Measurements from ENCODE around the gene UBE2K. TPM values are rescaled to one million over a fixed set of nuclear protein-coding genes. Genes with fewer than 3 reads are reported as not detected.
"Not testable (repeated sequence)": the region's sequence is repeated elsewhere in the genome, so short reads cannot be mapped to it uniquely, and the experiment has no call there.

Gene UBE2K
- total RNA-seq, 1 donor from 2014 or later: 54.4 TPM

- Histone ChIP-seq H3K4me1 (peaks cover 22% of the 10 kb centered on the region), H3K27ac (replicated peaks) (no peak overlapping the region), H3K9me3 (replicated peaks) (no peaks in the 10 kb centered on the region), H3K27me3 (ENCODE audit: low read depth) (no peaks in the 10 kb centered on the region), H3K36me3 (peaks cover 4% of the 10 kb centered on the region), H3K4me3 (no peak overlapping the region)
- no peak for TF ChIP-seq CTCF (IDR thresholded peaks at IDR 0.05; ENCODE audit: borderline replicate concordance)
- intact Hi-C loops (cut with micrococcal nuclease): no loop called here
- DNase-seq: no peak
Observed at GRCh38 chr4:39729557-39729956, 31.6 kb downstream of the UBE2K start.

GRCh38 chr4:39730072-39730471 is 32.1 kb downstream of the UBE2K start:
- peaks cover 22% of the 10 kb centered on the region for H3K4me1 ChIP-seq
- intact Hi-C loops (cut with micrococcal nuclease): no loop called here
- H3K9me3 ChIP-seq (replicated peaks): no peaks in the 10 kb centered on the region
- H3K27me3 ChIP-seq (ENCODE audit: low read depth): no peaks in the 10 kb centered on the region
- H3K4me3 ChIP-seq: no peak overlapping the region
- peaks cover 4% of the 10 kb centered on the region for H3K36me3 ChIP-seq
- DNase-seq: no peak
- no peak overlapping the region for H3K27ac ChIP-seq (replicated peaks)
- no peak for TF ChIP-seq CTCF (IDR thresholded peaks at IDR 0.05; ENCODE audit: borderline replicate concordance)

- no peaks in the 10 kb centered on the region for H3K36me3 ChIP-seq
- no peak for DNase-seq
- H3K4me3 ChIP-seq: no peak overlapping the region
- TF ChIP-seq CTCF (IDR thresholded peaks at IDR 0.05; ENCODE audit: borderline replicate concordance): no peak
- no peaks in the 10 kb centered on the region for H3K9me3 ChIP-seq (replicated peaks)
- H3K27me3 ChIP-seq (ENCODE audit: low read depth): no peaks in the 10 kb centered on the region
- peaks cover 19% of the 10 kb centered on the region for H3K4me1 ChIP-seq
- H3K27ac ChIP-seq (replicated peaks): no peak overlapping the region
- intact Hi-C loops (cut with micrococcal nuclease): no loop called here
Observed at GRCh38 chr4:39731908-39732307, 34.0 kb downstream of the UBE2K start.

GRCh38 chr4:39732728-39733127 is 34.8 kb downstream of the UBE2K start:
- Histone ChIP-seq H3K27ac (replicated peaks) (no peak overlapping the region), H3K27me3 (ENCODE audit: low read depth) (no peaks in the 10 kb centered on the region), H3K4me3 (no peak overlapping the region), H3K9me3 (replicated peaks) (no peaks in the 10 kb centered on the region), H3K36me3 (no peaks in the 10 kb centered on the region), H3K4me1 (peaks cover 19% of the 10 kb centered on the region)
- no peak for TF ChIP-seq CTCF (IDR thresholded peaks at IDR 0.05; ENCODE audit: borderline replicate concordance)
- no peak for DNase-seq
- intact Hi-C loops (cut with micrococcal nuclease): no loop called here

GRCh38 chr4:39739591-39739990 is 41.7 kb downstream of the UBE2K start:
- peaks cover 10% of the 10 kb centered on the region for H3K36me3 ChIP-seq
- H3K9me3 ChIP-seq (replicated peaks); H3K4me1 ChIP-seq; H3K4me3 ChIP-seq; H3K27me3 ChIP-seq (ENCODE audit: low read depth); intact Hi-C loops (cut with micrococcal nuclease); H3K27ac ChIP-seq (replicated peaks); DNase-seq: not testable (repeated sequence)

- intact Hi-C loops (cut with micrococcal nuclease): no loop called here
- Histone ChIP-seq H3K27me3 (ENCODE audit: low read depth) (no peaks in the 10 kb centered on the region), H3K9me3 (replicated peaks) (no peaks in the 10 kb centered on the region), H3K4me3 (no peak overlapping the region), H3K4me1 (peaks cover 16% of the 10 kb centered on the region), H3K36me3 (peaks cover 10% of the 10 kb centered on the region), H3K27ac (replicated peaks) (no peak overlapping the region)
- no peak for DNase-seq
- no peak for TF ChIP-seq CTCF (IDR thresholded peaks at IDR 0.05; ENCODE audit: borderline replicate concordance)
Observed at GRCh38 chr4:39741401-39741800, 43.5 kb downstream of the UBE2K start.
